ENCODE data around the gene TPRX2.
"Not testable (repeated sequence)": the region's sequence is repeated elsewhere in the genome, so short reads cannot be mapped to it uniquely, and the experiment has no call there.

- TF ChIP-seq CTCF (conservative IDR thresholded peaks at IDR 0.05); EZH2 (IDR thresholded peaks at IDR 0.05; ENCODE audit: low read depth): not testable (repeated sequence)
These were observed 40.8 kb upstream of the TPRX2 start for GRCh38 chr19:47818221-47818620.

Measured in PC-9 (cell line).